Activated T-helper 1 cell treated with anti-CD3 and anti-CD28 coated beads, Interleukin-12 subunit alpha, Interleukin-12 subunit beta, Interleukin-2, Interleukin-4 antibody, amounts not matched to agents 30 ng/mL and 10 ng/mL and 1 ng/mL, durations not matched to agents 14 hours and 24 hours and 36 hours (primary cell): ENCODE data around the gene WDR1. TPM values are rescaled to one million over a fixed set of nuclear protein-coding genes. Genes with fewer than 3 reads are reported as not detected.

ENCODE experiments used
- total RNA-seq: library from RNA; stranded (reverse); gene quantifications from 2 replicates; pipeline ENCODE4 v1.2.3, GENCODE V29; 2022

The WDR1 gene
- total RNA-seq, 1 donor from 2014 or later = 453 TPM

Other genes starting within 250 kb of the WDR1 start
- gene SLC2A9, start 95.3 kb downstream of the WDR1 start, total RNA-seq = 3.4 and 4.5 TPM in 2 replicates